Measurements from ENCODE around the gene HLA-DQA2. TPM values are rescaled to one million over a fixed set of nuclear protein-coding genes. Genes with fewer than 3 reads are reported as not detected.
"Not testable (repeated sequence)": the region's sequence is repeated elsewhere in the genome, so short reads cannot be mapped to it uniquely, and the experiment has no call there.

The HLA-DQA2 gene
- total RNA-seq, 4 donors from 2014 or later, result 0.63 to 1.8 (median 0.98) TPM; not detected in 1

DNA sequence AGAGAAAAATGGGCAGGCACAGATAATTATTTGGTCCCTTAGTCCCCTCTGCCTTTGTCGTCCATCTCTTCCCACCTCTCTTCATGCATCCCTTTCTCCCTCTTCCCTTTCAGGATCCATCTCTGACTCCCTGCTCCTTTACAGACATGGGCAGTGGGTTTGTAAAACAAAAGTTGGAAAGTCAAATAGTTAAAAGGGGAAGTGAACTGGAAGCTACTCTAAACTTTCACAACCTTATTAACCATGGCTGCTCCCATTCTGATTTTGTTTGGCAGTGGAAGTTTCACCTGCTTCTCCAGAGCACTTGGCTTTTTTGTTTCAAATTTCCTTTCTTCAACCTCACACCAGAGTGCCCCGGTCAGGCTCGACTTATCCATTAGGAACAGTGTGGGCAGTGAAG is 1.2 kb downstream of the HLA-DQA2 start:
- Histone ChIP-seq H3K36me3 (no peaks in the 10 kb centered on the region), H3K4me3 (no peak overlapping the region)
- no peak for DNase-seq (ENCODE audit: low spot score in 2 of 2)

GRCh38 chr6:32744776-32745175 is 3.6 kb downstream of the HLA-DQA2 start:
- Histone ChIP-seq H3K9me3 (no peaks in the 10 kb centered on the region), H3K27ac (no peak overlapping the region), H3K4me1 (no peaks in the 10 kb centered on the region), H3K36me3 (no peaks in the 10 kb centered on the region), H3K4me3 (no peak overlapping the region), H3K27me3 (peaks cover 0 to 11% of the 10 kb centered on the region in 2 donors)
- DNase-seq (ENCODE audit: low spot score in 2 of 2), result no peak
- 42 to 52% methylated on average over 5 of the region's 5 CpGs for WGBS, 2 donors
- TF ChIP-seq POLR2A (IDR thresholded peaks at IDR 0.05) (no peak), EP300 (IDR thresholded peaks at IDR 0.05) (no peak)
- TF ChIP-seq, protein P1, sequence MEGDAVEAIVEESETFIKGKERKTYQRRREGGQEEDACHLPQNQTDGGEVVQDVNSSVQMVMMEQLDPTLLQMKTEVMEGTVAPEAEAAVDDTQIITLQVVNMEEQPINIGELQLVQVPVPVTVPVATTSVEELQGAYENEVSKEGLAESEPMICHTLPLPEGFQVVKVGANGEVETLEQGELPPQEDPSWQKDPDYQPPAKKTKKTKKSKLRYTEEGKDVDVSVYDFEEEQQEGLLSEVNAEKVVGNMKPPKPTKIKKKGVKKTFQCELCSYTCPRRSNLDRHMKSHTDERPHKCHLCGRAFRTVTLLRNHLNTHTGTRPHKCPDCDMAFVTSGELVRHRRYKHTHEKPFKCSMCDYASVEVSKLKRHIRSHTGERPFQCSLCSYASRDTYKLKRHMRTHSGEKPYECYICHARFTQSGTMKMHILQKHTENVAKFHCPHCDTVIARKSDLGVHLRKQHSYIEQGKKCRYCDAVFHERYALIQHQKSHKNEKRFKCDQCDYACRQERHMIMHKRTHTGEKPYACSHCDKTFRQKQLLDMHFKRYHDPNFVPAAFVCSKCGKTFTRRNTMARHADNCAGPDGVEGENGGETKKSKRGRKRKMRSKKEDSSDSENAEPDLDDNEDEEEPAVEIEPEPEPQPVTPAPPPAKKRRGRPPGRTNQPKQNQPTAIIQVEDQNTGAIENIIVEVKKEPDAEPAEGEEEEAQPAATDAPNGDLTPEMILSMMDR (IDR thresholded peaks at IDR 0.05), result no peak

More for the DNA sequence above, 1.2 kb downstream of the HLA-DQA2 start:
- TF ChIP-seq POLR2A (IDR thresholded peaks at IDR 0.05) (no peak), EP300 (IDR thresholded peaks at IDR 0.05) (no peak)
- TF ChIP-seq, protein P1 (IDR thresholded peaks at IDR 0.05), result no peak
- Histone ChIP-seq H3K27me3 (peaks cover 0 to 3% of the 10 kb centered on the region in 2 donors), H3K27ac (no peak overlapping the region), H3K4me1 (no peaks in the 10 kb centered on the region), H3K9me3 (no peaks in the 10 kb centered on the region)
- WGBS, 2 donors, result 86 to 92% methylated on average over 3 of the region's 3 CpGs

DNA sequence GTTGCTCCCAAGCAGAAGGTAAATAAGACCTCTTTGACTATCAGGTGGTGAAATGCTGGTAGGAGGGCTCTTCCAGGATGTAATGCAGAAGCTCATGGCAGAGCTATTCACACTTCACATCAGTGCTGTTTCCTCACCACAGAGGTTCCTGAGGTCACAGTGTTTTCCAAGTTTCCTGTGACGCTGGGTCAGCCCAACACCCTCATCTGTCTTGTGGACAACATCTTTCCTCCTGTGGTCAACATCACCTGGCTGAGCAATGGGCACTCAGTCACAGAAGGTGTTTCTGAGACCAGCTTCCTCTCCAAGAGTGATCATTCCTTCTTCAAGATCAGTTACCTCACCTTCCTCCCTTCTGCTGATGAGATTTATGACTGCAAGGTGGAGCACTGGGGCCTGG is 4.5 kb downstream of the HLA-DQA2 start:
- H3K4me3 ChIP-seq; DNase-seq (ENCODE audit: low spot score in 2 of 2); H3K4me1 ChIP-seq; H3K9me3 ChIP-seq; H3K36me3 ChIP-seq; H3K27ac ChIP-seq: not testable (repeated sequence)
- WGBS, 2 donors, result 64 to 75% methylated on average over 1 of the region's 1 CpG
- H3K27me3 ChIP-seq, result peaks cover 0 to 20% of the 10 kb centered on the region in 2 donors

DNA sequence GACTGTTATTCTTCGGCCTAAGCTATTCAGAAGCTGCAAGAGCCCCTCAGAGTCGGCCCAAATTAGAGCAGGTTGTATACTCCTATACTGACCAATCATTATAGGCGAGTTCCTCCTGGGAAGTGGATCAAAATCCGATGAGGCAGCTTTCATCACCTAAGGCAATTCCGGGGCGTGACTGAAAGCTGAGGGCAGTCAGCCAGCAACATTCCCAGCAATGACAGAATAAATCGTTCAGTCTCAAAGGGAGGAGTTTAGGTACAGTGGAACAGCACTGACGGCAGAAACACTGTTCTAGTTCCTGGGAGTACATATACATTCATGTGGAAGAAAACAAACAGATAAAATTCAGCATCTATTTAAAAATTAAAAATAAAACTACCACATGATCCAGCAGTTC is 11.4 kb downstream of the HLA-DQA2 start:
- Histone ChIP-seq H3K27me3 (peaks cover 0 to 26% of the 10 kb centered on the region in 2 donors), H3K4me1 (no peaks in the 10 kb centered on the region), H3K27ac (no peak overlapping the region), H3K4me3 (no peak overlapping the region), H3K36me3 (no peaks in the 10 kb centered on the region), H3K9me3 (no peaks in the 10 kb centered on the region)
- 38 to 49% methylated on average over 8 of the region's 8 CpGs for WGBS, 2 donors
- DNase-seq (ENCODE audit: low spot score in 2 of 2), result no peak
- TF ChIP-seq, protein P1 (IDR thresholded peaks at IDR 0.05), result no peak
- TF ChIP-seq POLR2A (IDR thresholded peaks at IDR 0.05) (no peak), EP300 (IDR thresholded peaks at IDR 0.05) (no peak)

GRCh38 chr6:32759669-32760068 is 18.5 kb downstream of the HLA-DQA2 start:
- 71 to 79% methylated on average over 1 of the region's 1 CpG for WGBS, 2 donors
- DNase-seq (ENCODE audit: low spot score in 2 of 2), result no peak
- no peak overlapping the region for H3K27ac ChIP-seq
- H3K9me3 ChIP-seq, result peaks cover 0 to 3% (median 0%) of the 10 kb centered on the region in 4 donors
- no peaks in the 10 kb centered on the region for H3K36me3 ChIP-seq
- peaks cover 0 to 27% of the 10 kb centered on the region in 2 donors for H3K27me3 ChIP-seq
- no peak for TF ChIP-seq EP300 (IDR thresholded peaks at IDR 0.05)
- TF ChIP-seq POLR2A (IDR thresholded peaks at IDR 0.05), result no peak
- TF ChIP-seq, protein P1 (IDR thresholded peaks at IDR 0.05), result no peak
- H3K4me1 ChIP-seq, result no peaks in the 10 kb centered on the region
- H3K4me3 ChIP-seq, result no peak overlapping the region

DNA sequence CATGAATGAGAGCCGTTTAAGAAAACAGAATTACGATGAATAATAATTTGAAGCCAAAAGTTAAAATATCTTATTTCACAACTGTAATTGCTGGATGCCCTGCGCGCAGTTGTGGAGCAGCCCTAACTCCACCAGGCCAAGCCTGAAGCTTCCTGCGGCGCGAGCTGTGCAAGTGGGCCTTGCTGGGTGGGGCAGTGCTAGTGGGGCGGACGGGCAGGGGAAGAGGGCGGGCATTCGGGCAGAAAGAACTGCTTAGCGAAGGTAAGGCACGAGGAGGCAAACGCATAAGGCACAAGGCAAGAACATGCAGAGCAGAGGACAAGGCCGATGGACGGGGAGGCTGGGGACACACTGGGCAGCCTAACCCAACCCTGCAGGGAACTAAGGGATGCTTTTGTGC is 19.9 kb downstream of the HLA-DQA2 start:
- Histone ChIP-seq H3K9me3 (peaks cover 0 to 3% (median 0%) of the 10 kb centered on the region in 4 donors), H3K27me3 (peaks cover 0 to 39% of the 10 kb centered on the region in 2 donors), H3K4me3 (no peak overlapping the region), H3K27ac (no peak overlapping the region), H3K36me3 (no peaks in the 10 kb centered on the region), H3K4me1 (no peaks in the 10 kb centered on the region)
- no peak for DNase-seq (ENCODE audit: low spot score in 2 of 2)
- 72 to 74% methylated on average over 16 of the region's 16 CpGs for WGBS, 2 donors
- TF ChIP-seq EP300 (IDR thresholded peaks at IDR 0.05) (no peak), POLR2A (IDR thresholded peaks at IDR 0.05) (no peak)
- TF ChIP-seq, protein P1 (IDR thresholded peaks at IDR 0.05), result no peak

Measured in tibial nerve (tissue), 4 donors.